DMS53 (cell line): ENCODE results near the gene AIFM3.
"Not testable (repeated sequence)": the region's sequence is repeated elsewhere in the genome, so short reads cannot be mapped to it uniquely, and the experiment has no call there.

Source experiments
- DNase-seq: peaks from one replicate; lab custom pipeline; 2025; lab: John Stamatoyannopoulos, UW

AIFM3 gene

DNA sequence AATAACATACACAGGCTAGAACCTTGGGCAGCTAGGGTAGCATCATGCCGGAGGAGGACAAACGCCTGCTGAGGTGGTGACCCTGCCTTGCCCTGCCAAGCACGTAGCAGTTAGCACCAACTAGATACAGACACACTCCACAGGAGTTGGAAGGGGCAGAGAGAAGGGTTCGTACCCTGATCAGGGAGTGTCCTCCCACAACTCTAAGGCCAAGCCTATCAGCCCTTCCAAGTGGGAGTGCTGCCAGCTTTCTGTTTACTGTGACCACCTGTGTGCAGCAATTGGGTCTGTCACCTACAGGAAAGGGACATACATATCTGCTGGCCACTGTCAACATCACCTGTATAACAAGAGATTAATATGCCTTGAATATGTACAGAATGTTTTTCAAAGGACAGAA lies 36.7 kb downstream of the AIFM3 start:
- peak; percentile 7 for DNase-seq

DNA sequence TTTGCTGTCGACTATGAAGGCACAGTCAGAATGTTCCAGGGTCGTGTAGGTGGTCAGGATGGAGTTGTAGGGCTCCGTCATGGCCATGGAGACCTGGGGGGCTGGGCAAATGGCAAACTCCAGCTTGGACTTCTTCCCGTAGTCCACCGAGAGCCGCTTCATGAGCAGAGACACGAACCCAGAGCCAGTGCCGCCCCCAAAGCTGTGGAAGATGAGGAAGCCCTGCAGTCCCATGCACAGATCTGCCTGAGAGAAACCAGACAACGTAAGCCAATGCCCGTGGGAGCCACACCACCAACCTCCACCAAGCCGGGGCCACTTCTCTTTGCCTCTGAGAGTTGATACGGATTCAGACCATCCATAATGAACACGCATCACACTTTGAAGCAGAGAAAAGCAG lies 42.2 kb downstream of the AIFM3 start:
- DNase-seq = not testable (repeated sequence)

DNA sequence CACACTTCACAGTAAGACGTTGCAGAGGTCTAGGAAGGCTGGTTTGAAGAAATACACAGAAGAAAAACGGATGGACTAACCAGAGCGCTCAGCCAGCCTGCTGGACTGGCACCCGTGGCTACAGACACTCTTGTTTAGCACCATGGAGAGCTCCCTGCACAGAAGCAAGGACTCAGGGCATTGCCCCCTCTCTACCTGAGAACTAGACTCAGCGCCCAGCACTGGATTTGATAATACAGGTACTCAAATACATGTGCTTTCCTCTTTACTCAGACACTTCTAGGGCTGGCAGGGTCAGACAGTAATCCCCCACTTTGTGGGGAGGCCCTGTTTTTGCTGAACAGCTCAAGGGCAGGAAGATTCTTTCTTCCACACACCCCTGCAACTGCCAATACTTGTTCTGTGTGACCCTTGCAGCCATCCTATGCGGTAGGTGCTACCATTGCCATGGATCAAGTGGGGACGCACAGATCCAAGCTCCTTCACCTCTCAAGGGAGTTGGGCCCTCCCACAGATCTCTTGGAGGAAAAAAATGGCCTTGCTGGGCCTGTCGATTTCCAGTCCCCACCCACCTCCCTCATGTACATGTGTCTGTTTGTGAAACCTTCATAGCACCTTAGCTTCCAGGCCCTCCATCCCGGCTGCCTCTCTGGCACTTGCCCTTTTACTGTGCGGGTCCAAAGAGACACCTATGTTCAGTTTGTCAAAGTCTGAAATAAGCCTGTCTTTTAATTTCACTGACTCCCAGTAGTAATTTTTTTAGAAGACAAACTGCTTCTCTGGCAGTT lies 42.8 kb downstream of the AIFM3 start:
- DNase-seq = peak; percentile 4

DNA sequence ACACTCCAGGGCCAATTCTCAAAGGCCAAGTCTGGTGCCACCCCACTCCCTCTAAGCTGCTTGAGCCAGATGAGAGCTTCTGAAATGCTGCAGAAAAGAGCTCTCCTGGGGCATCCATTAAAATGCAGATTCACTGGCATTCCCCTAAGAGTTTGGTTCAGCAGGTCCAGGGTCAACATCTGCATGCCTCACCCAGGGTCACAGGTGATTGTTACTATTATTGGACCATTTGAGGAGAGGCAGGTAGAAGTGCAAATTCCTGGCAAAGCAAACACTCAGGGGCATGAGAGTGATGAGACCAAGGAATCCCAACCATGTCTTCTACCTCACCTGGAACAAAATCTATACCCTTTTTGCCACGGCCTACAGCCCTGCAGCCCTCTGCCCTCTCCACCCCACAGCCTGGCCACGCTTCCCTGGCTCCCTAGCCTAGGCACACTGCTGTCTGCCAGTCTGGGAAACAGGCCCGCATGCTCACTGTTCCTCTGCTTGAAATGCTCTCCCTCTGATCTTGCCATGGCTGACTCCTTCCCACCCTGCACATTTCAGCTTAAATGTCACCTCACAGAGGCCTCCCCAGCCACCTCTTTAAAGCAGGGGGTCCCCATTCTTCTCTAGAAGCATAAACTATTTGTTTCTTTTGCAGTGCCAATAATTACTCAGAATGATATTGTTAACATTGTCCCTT lies 43.5 kb downstream of the AIFM3 start:
- no peak for DNase-seq

DNA sequence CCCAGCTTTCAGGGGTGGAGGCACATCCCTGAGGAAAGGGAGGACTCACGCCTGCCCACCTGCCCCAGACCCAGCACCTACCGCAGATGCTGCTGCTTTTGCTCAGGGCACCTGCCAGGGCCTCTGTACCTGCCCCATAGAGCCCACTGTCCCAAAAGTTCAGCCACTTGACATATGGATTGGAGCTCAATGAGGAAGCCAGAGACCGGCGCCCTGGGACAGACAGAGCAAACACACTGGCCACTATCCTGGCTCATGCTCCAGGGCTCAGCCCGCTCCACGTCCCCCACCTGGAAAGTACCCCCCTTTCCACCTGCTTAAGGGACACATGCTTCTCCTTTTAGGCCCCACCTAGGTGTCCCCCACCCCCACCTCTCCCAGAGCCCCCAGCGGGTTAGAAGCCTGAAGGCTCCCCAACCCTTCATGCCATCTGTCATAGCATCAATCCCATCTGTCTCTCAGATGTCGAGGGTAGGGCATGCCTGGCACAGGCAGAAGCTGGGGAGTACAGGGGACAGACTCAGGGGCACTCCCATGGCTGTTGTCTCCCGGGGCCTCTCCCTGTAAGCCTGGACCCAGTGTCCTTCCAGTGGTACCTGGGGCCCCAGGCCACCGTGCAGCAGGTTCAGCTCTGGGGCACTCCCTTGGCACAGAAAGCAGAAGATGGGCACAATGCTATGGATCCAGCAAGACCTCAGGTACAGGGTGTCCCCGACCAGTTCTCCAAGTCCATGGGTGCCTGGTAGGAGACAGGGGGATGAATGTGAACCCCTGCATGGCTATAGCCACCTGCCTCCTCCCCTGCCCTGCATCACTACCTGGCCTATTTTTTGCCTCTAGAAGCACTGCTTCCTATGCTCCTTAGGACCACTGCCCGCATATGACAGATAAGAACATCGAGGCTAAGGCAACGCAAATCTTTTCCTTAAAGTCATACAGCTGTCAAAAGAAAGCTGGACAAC lies 45.7 kb downstream of the AIFM3 start:
- no peak for DNase-seq

DNA sequence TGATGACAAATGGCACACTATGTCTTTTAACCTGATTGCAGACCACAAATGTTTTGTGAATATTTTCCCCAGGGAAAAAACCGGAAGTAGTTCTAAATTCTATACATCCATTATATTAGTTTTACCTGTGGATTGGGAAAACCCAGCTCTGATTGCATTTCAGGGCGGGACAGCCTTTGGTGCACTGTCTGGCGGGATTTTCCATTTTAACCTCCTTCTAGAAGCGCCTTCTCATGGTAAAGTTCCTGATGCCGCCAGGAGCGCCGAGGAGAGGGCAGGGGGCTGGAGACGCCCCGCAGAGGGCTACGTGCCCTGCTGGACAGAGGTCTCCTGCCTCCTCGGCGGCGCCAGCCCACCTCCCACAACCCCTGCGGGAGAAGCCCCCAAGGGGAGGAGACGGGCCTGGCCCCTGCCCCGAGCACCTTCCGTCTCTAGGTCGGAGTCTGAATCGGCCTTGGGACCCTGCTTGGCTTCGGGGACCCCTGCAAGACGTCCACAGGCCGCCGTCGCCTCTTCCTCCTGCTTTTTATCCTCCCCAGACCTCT lies 46.7 kb downstream of the AIFM3 start:
- peak; percentile 21 for DNase-seq

DNA sequence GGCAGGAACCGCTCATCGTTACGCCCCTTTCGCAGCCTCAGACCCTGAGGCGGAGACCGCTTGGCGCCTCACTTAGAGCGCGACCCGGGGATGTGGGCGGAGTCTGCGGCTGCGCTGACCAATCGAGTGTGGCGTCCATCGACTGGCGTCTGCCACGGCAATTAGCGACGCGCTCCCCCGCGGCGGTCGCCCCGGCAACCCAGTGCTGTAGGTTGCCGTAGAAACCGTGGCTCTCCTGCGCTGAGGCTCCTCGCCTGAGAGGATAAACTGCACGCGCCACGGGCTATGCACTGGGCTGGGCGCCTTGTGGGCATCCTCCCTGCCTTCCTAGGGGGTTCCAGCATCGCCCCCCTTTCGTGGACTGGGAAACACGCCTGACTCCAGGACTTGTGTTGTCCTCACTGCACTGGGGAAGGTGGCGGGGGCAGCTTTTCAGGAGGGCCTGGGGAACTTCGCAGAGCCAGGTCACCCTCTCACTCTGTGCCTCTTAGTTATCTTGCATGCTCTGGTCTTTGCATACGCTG lies 47.2 kb downstream of the AIFM3 start:
- DNase-seq = peak; percentile 92

DNA sequence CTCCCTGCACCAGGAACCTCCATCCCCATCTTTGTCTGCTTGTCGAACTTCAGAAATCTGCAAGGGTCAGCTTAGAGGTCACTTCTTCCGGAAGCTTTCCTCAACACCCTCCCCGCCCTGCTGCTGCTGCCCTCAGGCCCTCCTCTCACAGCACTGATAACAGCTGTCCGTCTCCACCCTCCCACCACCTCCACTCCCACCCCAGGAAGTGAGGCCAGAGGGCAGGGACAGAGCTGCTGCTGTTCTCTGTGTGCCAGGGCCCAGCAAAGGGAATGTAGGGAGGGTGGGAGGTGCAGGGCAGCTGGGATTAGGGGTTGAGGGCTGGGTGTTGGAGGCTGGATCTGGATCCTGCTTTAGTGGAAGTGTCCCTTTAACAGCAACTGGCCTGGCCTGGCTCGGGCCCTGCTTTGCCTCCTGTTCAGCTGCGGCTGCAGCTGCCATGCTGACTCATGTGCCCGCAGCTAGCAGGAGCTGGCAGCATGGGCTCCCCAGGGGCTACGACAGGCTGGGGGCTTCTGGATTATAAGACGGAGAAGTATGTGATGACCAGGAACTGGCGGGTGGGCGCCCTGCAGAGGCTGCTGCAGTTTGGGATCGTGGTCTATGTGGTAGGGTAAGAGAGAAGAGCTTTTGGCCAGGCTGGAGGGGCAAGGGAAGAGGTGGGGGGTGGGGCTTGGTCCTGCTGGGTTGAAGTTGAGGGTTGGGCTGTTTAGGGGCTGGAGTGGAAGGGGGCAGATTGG lies 47.8 kb downstream of the AIFM3 start, which contains the start of gene P2RX6:
TSS of gene P2RX6 (plus strand) at position 440 of the 740 bp plus-strand sequence. CDS start at position 450, 10 bp downstream.
- peak; percentile 73 for DNase-seq

DNA sequence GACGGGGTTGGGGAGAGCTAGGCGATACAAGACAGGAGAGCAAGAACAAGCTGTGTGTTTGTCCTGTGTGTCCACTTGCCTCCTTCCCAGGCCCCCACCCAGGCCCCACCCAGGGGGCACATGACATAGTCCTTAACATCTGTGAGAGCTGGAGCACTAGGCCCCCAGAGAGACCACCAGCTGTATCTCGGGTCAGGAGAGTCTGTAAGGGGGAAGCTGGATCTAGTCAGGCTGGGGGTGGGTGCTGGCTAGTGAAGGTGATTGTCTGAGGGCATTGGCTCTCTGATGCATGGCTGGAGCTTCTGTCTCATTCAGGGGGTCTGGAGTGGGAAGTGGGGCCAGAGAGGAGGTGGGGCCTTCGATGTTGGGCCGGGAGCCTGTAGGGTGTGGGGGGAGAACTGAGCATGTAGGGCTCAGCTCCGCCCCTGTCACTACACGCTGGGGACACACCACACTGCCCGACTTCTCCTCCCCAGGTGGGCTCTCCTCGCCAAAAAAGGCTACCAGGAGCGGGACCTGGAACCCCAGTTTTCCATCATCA lies 48.5 kb downstream of the AIFM3 start:
- DNase-seq = no peak

DNA sequence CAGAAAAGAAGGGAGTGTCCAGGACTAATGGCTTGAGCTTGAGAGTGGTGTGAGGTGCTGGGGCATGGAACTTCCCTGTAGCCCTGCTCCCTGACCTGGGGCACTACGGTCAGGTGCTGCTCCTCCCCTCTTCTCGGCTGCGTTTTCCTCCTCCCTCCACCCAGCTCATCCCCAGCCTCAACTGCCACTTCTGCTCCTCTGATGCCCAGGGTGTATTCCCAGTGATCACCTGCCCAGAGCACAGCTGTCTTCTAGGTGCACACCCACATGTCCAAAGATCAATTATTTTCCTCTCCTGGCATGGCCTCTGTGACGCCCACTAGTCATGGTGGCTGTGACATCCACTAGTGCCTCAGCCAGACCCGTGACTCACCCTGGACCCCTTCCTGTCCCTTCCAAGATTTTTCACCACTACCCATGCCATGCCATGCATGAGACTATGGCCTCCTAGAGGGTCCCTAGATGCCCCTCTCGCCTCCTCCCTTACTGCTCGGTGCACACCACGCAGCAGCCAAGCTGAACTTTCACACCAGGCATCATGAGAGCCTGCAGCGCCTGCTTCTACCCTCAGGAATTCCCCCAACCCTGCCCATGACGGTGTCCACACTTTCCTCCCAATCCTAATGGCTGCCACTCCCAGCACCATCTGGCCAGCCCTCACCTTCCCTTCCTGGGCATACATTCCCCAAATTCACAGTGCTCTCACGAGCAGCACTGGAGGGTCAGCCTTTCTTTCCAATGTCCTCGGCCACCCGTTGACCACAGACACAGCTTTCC lies 49.8 kb downstream of the AIFM3 start:
- no peak for DNase-seq

DNA sequence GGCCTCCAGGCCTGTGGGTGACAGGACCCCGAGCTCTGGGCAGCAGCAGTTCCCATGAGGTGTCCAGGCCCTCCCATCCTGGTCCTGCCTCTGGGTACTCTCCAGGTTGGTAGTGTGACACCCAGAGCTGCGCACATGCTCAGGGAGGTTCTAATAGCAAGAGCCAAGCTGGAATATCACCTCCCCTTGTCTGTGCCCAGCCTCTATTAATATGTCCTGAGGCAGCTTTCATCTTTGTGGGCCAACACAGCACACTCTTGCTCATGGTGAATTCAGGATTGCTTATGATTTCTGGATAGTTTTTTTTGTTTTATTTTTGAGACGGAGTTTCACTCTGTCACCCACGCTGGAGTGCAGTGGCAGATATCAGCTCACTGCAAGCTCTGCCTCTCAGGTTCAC lies 51.3 kb downstream of the AIFM3 start:
- DNase-seq = no peak

DNA sequence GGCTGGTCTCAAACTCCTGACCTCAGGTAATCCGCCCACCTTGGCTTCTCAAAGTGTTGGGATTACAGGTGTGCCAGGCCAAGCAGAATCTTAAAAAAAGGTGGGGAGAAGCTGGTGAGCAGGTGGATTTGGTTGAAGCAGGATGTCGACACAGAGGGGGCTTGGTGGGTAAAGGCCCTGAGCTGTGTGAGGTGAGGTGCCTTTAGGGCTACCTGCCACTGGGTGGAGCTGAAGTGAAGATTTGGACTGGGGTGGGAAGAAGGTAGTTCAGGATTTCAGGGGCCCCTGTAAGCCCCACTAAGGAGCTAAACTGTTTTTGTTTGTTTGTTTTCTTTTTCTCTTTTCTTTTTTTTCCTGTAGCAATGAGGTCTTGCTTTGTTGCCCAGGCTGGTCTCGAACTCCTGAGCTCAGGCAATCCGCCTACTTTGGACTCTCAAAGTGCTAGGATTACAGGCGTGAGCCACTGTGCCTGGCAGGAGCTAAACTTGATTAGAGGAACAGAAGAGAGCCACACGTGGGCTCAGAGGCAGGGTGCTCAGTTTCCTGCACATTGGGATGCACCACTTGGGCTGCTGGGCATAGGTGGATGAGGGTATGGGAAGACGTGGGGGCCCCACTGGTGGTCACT lies 53.9 kb downstream of the AIFM3 start:
- DNase-seq = peak; percentile 7

DNA sequence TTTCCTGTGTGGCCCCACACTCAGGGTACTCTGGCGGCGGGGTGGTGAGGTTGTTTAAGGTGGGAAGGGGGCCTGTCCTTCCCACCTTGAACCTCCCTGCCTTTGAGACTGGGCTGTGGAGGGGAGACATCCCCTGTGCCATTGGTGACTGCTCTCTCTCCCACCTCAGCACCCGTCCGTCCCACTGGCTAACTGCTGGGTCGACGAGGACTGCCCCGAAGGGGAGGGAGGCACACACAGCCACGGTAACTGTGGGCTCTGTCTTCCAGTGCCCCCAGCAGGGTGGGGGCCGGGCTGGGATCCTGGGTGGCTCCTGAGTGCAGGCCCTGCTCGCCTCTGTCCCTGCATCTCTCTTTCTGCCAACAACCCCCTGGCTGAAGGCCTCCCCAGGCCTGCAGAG lies 55.5 kb downstream of the AIFM3 start:
- DNase-seq = no peak

DNA sequence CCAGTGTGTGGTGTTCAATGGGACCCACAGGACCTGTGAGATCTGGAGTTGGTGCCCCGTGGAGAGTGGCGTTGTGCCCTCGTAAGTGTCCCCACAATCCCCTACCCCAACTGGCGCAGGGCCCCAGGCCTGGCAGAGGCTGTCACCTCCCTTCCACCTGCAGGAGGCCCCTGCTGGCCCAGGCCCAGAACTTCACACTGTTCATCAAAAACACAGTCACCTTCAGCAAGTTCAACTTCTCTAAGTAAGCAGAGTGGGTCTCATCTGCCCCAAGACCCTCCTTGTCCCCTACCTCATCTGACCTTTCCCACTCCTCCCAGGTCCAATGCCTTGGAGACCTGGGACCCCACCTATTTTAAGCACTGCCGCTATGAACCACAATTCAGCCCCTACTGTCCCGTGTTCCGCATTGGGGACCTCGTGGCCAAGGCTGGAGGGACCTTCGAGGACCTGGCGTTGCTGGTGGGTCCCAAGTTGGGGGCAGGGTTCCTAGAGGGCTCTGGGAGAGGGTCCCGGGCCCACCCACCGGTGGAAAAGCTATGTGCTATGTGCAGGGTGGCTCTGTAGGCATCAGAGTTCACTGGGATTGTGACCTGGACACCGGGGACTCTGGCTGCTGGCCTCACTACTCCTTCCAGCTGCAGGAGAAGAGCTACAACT lies 56.0 kb downstream of the AIFM3 start:
- DNase-seq = no peak

DNA sequence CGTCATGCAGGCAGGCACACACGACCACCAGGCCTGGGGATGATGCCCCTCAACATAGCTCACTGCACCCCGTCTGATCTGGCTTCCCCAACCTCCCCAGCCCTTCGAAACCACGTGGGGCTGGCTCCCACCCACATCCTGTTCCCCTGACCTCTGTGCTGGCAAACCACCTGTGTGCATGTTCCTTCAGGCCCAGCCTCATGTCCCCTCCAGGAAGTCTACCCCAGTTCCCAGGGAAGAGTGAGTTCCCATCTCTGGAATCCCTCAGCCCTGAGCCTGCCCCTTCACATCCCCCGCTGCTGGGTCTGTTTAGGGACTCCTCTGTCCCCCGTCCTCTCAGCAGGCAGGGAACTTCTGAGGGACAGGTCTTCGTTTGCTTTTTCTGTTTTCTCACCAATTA lies 58.2 kb downstream of the AIFM3 start:
- DNase-seq = no peak

DNA sequence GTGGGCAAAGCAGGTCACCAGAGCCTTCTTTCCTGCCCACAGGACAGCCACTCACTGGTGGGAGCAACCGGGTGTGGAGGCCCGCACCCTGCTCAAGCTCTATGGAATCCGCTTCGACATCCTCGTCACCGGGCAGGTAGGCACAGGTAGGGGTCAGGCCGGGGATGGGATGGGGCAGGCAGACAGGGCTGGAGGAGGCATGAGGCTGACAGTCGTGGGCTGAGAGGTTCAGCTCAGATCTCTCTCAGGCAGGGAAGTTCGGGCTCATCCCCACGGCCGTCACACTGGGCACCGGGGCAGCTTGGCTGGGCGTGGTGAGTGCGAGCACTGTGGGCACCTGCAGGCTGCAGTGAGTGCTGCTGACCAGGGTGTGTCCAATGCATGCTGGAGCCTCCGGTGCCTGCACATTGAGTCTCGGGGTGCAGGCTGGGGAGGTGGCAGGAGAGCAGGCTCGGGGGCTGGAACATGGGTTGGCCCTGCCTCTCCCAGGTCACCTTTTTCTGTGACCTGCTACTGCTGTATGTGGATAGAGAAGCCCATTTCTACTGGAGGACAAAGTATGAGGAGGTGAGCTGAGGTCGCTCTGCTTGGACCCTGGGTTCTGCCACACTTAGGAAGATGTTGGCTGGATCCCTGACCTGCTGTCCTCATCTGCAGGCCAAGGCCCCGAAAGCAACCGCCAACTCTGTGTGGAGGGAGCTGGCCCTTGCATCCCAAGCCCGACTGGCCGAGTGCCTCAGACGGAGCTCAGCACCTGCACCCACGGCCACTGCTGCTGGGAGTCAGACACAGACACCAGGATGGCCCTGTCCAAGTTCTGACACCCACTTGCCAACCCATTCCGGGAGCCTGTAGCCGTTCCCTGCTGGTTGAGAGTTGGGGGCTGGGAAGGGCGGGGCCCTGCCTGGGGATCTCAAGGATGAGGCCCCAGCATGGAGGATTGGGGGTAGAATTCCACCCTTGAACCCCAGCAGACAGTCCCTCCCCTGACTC lies 59.0 kb downstream of the AIFM3 start:
- DNase-seq = no peak

DNA sequence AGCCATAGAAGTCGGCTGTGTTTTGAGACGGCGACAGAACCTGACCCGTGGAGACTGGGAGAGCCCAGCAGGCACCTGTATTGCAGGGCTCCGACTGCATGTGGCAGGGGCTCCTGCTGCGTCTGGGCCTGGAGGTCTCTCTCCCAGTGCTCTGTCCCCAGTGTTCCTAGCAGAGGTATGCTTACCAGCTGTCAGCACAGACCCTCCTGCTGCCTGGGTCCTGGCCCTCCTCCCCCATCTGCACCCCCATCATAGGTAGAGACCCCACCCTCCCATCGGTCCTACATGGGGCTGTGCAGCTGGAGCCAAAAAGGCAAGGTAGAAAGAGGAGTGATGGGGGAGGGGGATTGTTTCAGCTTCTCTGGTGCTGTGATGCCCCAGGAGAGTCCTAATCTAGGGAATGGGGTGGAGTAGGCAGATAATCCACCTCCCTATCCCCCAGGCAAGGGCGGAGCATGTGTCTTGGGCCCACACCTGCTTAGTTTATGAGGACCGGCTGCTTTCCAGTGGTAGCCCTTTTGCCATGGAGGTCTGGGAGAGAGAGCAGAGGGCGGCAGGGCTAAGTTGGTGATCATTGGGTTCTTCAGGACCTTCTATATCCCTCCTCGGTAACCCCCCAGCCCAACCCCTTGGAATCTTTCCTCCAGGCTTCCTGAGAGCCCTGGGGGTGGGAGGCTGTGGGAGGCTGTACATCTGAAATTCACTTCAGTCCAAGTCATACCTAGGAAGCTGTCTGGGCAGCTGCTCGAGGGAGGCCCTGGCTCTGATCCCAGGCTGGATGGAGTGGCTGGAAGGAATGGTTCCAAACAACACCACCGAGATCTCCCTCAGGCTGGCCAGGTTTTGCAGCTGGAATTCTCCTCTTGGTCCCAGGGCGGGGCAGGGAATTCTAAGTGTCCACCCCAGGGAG lies 60.0 kb downstream of the AIFM3 start:
- no peak for DNase-seq
